Activated CD4-positive, alpha-beta T cell treated with anti-CD3 and anti-CD28 coated beads for 36 hours (primary cell): ENCODE measurements around the gene GALNT11. TPM values are rescaled to one million over a fixed set of nuclear protein-coding genes. Genes with fewer than 3 reads are reported as not detected.
"Not testable (repeated sequence)": the region's sequence is repeated elsewhere in the genome, so short reads cannot be mapped to it uniquely, and the experiment has no call there.

ENCODE experiments used
- ATAC-seq: fragments of 200-7000 bp; cut with Tn5 transposase; one replicate; pipeline ENCODE4 v1.10.0; 2021; ENCODE audit warnings: mild to moderate bottlenecking, moderate library complexity
- CTCF ChIA-PET: fragments of 350-600 bp; sonication (Branson Sonifier 250); formaldehyde crosslinking; loops from one replicate; lab custom pipeline; 2021; ENCODE audit warnings: antibody characterized with exemption; lab: Charles Lee
- POLR2A ChIA-PET: fragments of 350-600 bp; sonication (Branson Sonifier 250); formaldehyde crosslinking; loops from one replicate; lab custom pipeline; 2021; ENCODE audit warnings: antibody characterized with exemption, inconsistent platforms; lab: Charles Lee
- DNase-seq: peaks from one replicate; pipeline ENCODE4 v3.0.0-alpha.2; 2020
- H3K27ac Mint-ChIP-seq: one replicate; pipeline ENCODE4 v1.8.0; 2021; ENCODE audit warnings: mixed read lengths
- H3K27me3 Mint-ChIP-seq: one replicate; pipeline ENCODE4 v1.8.0; 2021; ENCODE audit warnings: mixed read lengths
- H3K36me3 Mint-ChIP-seq: one replicate; pipeline ENCODE4 v1.8.0; 2021; ENCODE audit warnings: low read depth, mixed read lengths
- H3K4me1 Mint-ChIP-seq: one replicate; pipeline ENCODE4 v1.8.0; 2021; ENCODE audit warnings: mixed read lengths
- H3K4me3 Mint-ChIP-seq: one replicate; pipeline ENCODE4 v1.8.0; 2021; ENCODE audit warnings: mild to moderate bottlenecking, moderate library complexity, mixed read lengths
- H3K9me3 Mint-ChIP-seq: one replicate; pipeline ENCODE4 v1.8.0; 2021; ENCODE audit warnings: low read depth, mixed read lengths
- intact Hi-C, 2 experiments: fragments of 100-400 bp; cut with DNase I in 1 of 2; cut with micrococcal nuclease in 1 of 2; formaldehyde crosslinking; loops; one replicate each; pipeline versions ENCODE4 v1.14.2 to v1.15.1; 2022 to 2024; cut with DNase I, micrococcal nuclease
- total RNA-seq, 2 experiments: library from RNA; stranded (reverse); gene quantifications; one replicate each; pipeline ENCODE4 v1.2.3, GENCODE V29; 2021

Gene GALNT11
- total RNA-seq, 2 experiments from 2014 or later, result 22.0 to 24.8 TPM

DNA sequence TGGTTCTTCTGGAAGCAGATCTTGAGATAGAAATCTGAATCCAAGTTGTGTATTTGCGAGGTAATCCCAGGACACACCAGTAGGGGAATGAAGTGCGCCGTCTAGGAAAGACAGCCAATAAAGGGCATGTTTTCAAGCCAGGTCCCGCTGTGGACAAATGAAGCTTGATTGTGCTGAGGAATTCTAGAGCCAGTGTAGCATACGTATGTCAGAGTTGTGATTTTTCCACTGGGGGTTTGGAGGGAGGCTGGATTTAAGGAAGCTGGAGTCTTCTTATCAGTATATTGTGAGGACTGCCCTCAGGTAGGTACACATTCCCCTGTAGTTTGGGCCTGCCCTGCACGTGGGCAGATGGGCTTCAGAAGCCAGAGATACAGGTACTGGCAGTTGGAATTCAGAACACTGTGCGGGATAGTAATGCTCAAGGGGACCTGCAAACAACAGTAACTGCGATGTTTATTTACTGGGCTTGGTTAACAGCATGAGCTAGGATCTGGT, 50.9 kb downstream of the GALNT11 start:
- H3K9me3 Mint-ChIP-seq, result no peaks in the 10 kb centered on the region
- no peaks in the 10 kb centered on the region for H3K27me3 Mint-ChIP-seq
- H3K4me3 Mint-ChIP-seq, result no peak overlapping the region
- peaks cover 35% of the 10 kb centered on the region for H3K4me1 Mint-ChIP-seq
- DNase-seq, result peak; percentile 47
- no peak overlapping the region for H3K27ac Mint-ChIP-seq
- intact Hi-C loops, result no loop called here
- no peaks in the 10 kb centered on the region for H3K36me3 Mint-ChIP-seq
- ChIA-PET POLR2A (interaction anchor here (0.6 kb wide), 1 partner anchor 34 kb away, joined by 3 read pairs; no protein-coding TSS in a partner anchor), CTCF (interaction anchor here (0.6 to 1.0 kb wide), 3 partner anchors 19 to 54 kb away, joined by 3 to 4 read pairs (median 3); no protein-coding TSS in a partner anchor)
- ATAC-seq, result no peak

DNA sequence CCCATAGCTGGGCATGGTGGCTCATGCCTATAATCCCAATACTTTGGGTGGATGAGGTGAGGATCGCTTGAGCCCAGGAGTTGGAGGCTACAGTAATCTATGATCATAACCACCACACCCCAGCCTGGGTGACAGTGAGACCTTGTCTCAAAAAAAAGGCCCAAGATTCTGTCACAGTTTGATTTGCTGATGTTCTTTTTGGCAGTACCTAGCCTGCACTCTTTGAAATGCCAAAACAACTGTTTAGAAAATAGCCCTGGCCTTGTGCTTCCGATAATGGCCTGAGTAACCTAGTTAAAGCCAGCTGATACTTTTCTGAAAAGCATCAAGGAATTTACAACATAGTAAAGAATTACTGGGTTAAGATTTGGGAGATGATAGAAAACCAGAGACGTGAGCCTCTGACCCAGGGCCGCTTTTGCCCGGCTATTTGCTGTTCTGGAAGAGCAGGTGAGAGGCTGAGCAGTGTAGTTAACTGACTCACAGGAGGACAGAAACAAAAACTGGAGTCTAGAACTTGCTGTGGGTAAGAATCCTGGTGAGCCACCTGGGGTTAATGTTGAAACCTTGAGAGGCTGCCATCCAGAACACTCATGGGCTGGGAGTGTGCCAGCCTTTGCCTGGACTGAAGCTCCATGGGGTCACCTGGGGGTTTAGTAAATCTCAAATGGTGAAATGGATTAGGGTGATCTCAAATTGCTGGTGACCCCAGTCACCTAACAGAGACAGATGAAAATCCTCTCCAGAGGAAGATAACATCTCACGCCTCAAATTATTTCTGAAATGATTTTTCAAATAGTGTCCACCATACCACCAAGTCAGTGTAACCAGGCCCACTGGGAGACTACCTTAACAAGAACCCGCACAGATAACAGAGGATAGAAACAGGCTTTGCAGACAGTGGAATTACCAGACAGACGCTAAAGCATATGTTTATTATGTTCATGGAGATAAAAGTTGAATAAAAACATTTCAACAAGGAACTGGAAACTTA, 51.8 kb downstream of the GALNT11 start:
- ChIA-PET CTCF (interaction anchor here (0.7 to 1.0 kb wide), 3 partner anchors 18 to 53 kb away, joined by 3 read pairs; no protein-coding TSS in a partner anchor), POLR2A (interaction anchor here (0.6 kb wide), 1 partner anchor 35 kb away, joined by 3 read pairs; no protein-coding TSS in a partner anchor)
- Mint-ChIP-seq H3K36me3 (peaks cover 6% of the 10 kb centered on the region), H3K9me3 (peaks cover 2% of the 10 kb centered on the region), H3K27ac (no peak overlapping the region), H3K27me3 (no peaks in the 10 kb centered on the region), H3K4me3 (no peak overlapping the region), H3K4me1 (peaks cover 35% of the 10 kb centered on the region)
- DNase-seq, result no peak
- ATAC-seq, result no peak
- intact Hi-C loops, result no loop called here

DNA sequence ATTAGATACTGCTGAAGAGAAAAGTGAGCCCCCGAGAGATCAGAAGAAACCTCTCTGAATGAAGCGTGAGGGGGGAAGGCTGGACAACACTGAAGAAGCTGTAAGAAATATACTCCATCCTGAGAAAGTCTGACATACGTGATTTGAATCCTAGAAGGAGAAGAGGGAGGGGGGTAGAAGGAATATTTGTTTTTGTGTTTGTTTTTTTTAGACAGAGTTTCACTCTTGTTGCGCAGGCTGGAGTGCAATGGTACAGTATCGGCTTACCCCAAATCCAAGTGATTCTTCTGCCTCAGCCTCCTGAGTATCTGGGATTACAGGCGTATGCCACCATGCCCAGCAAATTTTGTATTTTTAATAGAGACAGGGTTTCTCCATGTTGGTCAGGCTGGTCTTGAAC, 52.6 kb downstream of the GALNT11 start:
- no peak overlapping the region for H3K4me3 Mint-ChIP-seq
- ChIA-PET CTCF (no interaction called here), POLR2A (no interaction called here)
- intact Hi-C loops, result no loop called here
- DNase-seq (no peak), ATAC-seq (no peak)
- H3K36me3 Mint-ChIP-seq, result peaks cover 6% of the 10 kb centered on the region
- peaks cover 35% of the 10 kb centered on the region for H3K4me1 Mint-ChIP-seq
- H3K27ac Mint-ChIP-seq, result no peak overlapping the region
- H3K27me3 Mint-ChIP-seq, result no peaks in the 10 kb centered on the region
- peaks cover 2% of the 10 kb centered on the region for H3K9me3 Mint-ChIP-seq

DNA sequence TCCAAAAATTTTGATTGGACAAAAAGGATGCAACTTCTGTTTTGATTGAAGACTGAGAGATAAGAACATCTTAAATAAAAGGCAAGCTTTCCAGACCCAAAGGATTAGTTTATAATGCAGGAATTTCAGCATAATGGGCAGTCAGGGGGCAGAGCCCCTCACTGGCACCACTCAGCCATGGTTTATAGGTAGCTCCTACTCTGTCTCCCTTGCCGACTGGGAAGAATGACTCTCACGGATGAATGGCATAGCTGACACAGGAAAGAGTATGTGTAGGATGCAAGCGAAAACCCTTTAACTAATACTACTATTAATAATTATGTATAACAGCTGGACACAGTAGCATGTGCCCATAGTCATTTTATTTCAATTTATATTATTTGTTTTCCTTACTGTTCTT, 53.3 kb downstream of the GALNT11 start:
- Mint-ChIP-seq H3K36me3 (peaks cover 7% of the 10 kb centered on the region), H3K9me3 (peaks cover 2% of the 10 kb centered on the region), H3K4me1 (peaks cover 31% of the 10 kb centered on the region), H3K4me3 (no peak overlapping the region), H3K27ac (no peak overlapping the region), H3K27me3 (no peaks in the 10 kb centered on the region)
- ATAC-seq (no peak), DNase-seq (no peak)
- intact Hi-C loops, result no loop called here
- CTCF ChIA-PET, result interaction anchor here (0.6 to 1.4 kb wide), 2 partner anchors 12 to 19 kb away, joined by 3 read pairs; no protein-coding TSS in a partner anchor
- POLR2A ChIA-PET, result no interaction called here

DNA sequence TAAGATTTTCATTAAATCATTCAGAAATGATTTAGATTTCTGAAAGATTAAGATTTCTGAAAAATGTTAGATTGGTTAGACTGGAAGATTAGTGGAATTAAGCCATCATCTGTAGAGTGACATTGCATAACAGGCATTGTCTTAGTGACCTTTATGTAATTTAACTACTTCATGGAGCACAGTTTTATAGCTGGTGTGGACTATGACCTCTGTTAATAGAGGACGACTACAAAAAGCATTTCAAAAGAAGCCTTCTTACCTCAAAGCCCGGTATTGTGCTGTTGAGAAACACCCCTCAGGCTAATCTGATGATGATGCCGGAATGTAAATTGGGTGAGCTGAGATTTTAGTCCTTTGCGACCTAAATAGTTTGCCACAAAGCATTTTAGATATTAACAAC, 55.6 kb downstream of the GALNT11 start:
- POLR2A ChIA-PET, result no interaction called here
- H3K4me3 Mint-ChIP-seq, result no peak overlapping the region
- intact Hi-C loops, result no loop called here
- CTCF ChIA-PET, result no interaction called here
- peaks cover 2% of the 10 kb centered on the region for H3K9me3 Mint-ChIP-seq
- H3K27me3 Mint-ChIP-seq, result no peaks in the 10 kb centered on the region
- peaks cover 16% of the 10 kb centered on the region for H3K36me3 Mint-ChIP-seq
- H3K27ac Mint-ChIP-seq, result no peak overlapping the region
- DNase-seq (no peak), ATAC-seq (no peak)
- peaks cover 28% of the 10 kb centered on the region for H3K4me1 Mint-ChIP-seq

DNA sequence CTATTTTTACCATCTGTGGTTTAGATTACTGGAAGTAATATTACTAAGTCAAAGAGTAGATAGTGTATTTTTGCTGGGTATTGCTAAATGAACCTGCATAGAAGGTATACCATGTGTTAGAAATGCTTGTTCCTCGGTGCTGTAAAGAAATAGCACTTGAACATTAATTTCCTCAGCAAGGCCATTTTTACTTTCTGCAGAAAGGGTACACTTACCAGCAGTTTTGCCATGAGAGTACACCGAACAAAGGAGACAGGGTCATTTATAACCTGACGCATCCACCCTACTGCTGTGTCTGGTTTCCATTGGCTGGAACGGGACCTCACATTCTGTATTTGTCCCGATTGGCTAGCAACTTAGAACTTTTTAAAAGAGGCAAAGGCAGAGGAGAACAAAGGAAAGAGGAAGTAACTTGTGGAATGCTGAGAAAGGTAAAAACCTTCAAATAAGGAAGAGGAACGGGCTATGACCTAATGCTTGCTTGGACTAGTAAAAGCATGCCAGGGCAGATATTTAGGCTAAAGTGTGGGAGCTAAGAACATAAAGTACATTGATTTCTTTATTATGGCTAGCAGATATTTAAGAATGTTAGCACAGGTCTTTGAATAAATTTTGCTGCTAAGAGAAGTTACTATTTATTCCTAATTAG, 56.7 kb downstream of the GALNT11 start:
- CTCF ChIA-PET, ATAC-seq, intact Hi-C loops, H3K27me3 Mint-ChIP-seq, H3K9me3 Mint-ChIP-seq, H3K4me3 Mint-ChIP-seq, POLR2A ChIA-PET, DNase-seq, H3K27ac Mint-ChIP-seq: not testable (repeated sequence)
- peaks cover 18% of the 10 kb centered on the region for H3K36me3 Mint-ChIP-seq
- H3K4me1 Mint-ChIP-seq, result peaks cover 26% of the 10 kb centered on the region

DNA sequence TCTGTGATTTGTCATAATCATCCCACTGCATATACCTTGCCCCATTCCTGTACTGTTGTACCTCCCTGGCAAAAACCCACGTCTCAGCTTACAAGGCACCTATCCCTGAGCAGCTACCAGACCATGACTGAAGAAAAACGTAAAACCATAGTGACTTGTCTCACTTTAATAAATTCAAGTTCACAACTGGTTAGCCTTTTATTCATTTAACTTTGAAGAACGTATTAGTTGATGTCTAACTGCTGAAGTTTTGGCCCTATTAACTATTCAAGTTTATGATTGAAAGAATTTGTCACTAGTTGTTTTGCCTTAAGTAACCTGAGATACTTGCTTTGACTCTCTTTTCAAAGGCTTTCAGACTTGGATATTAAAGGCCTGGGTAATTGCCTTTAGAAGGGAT, 59.7 kb downstream of the GALNT11 start:
- ATAC-seq (no peak), DNase-seq (no peak)
- H3K27ac Mint-ChIP-seq, result no peak overlapping the region
- CTCF ChIA-PET, result no interaction called here
- peaks cover 22% of the 10 kb centered on the region for H3K9me3 Mint-ChIP-seq
- no peaks in the 10 kb centered on the region for H3K27me3 Mint-ChIP-seq
- POLR2A ChIA-PET, result no interaction called here
- peaks cover 31% of the 10 kb centered on the region for H3K36me3 Mint-ChIP-seq
- intact Hi-C loops, result no loop called here
- no peak overlapping the region for H3K4me3 Mint-ChIP-seq
- peaks cover under 1% of the 10 kb centered on the region for H3K4me1 Mint-ChIP-seq

DNA sequence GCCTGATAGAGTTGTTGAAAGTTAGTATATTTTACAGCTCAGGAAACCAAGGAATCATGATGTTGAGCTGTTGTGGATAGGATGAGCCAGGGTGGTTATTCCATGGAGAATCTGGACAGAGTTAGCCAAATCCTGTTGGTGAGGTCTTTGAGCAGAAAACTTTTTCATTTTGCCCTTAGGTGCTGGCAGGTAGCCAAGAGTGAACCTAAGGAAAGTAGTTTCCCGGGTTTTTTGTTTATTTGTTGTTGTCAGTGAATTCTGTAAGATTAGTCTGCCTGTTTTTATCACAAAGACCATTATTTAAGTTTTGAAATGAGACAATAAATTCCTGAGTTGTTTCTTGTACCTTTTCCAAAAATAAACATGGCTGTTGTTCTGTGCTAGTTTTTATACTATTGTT, 61.0 kb downstream of the GALNT11 start:
- ATAC-seq (no peak), DNase-seq (no peak)
- H3K27ac Mint-ChIP-seq, result no peak overlapping the region
- peaks cover 22% of the 10 kb centered on the region for H3K9me3 Mint-ChIP-seq
- H3K4me1 Mint-ChIP-seq, result no peaks in the 10 kb centered on the region
- ChIA-PET CTCF (no interaction called here), POLR2A (no interaction called here)
- no peak overlapping the region for H3K4me3 Mint-ChIP-seq
- H3K36me3 Mint-ChIP-seq, result peaks cover 34% of the 10 kb centered on the region
- H3K27me3 Mint-ChIP-seq, result no peaks in the 10 kb centered on the region
- intact Hi-C loops, result no loop called here

DNA sequence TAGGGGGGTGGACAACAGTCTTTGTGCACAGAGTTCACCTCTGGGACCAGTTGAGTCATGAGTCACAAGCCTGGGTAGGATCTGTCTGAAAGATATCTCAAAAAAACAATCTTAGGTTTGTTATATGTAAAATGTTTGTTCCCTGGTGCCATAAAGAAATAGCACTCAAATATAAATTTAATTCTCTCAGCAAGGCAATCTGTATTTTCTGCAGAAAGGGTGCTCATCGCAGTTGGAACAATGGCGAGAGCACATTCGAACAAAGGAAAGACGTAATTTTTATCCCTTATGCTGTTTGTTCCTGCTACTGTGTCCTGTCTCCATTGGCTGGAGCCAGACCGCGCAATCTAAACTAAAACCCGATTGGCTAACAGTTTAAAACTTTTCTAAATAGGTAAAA, 63.7 kb downstream of the GALNT11 start:
- Mint-ChIP-seq H3K4me3 (no peak overlapping the region), H3K9me3 (peaks cover 21% of the 10 kb centered on the region), H3K27ac (no peak overlapping the region), H3K4me1 (no peaks in the 10 kb centered on the region), H3K27me3 (no peaks in the 10 kb centered on the region), H3K36me3 (peaks cover 27% of the 10 kb centered on the region)
- ChIA-PET POLR2A (no interaction called here), CTCF (no interaction called here)
- DNase-seq, result no peak
- intact Hi-C loops, result no loop called here
- ATAC-seq, result no peak

DNA sequence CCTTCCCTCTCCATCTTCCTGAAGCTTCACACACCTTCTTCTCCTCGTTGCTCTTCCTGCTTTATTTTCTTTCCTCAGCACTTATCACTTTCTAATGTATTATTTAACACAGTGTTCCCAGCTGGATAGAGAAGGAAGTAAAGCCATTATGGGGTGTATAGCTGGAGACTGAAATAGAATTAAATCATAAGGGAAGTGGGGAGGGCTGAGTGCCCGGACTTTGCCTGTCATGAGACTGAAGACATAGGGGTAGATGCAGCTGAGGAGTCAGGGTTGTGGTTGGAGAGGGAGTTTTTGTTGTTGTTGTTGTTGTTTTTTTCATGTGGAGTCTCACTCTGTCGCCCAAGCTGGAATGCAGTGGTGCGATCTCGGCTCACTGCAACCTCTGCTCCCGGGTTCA, 65.3 kb downstream of the GALNT11 start:
- ChIA-PET CTCF (interaction anchor here (1.3 kb wide), 1 partner anchor 16 kb away, joined by 3 read pairs; no protein-coding TSS in a partner anchor), POLR2A (no interaction called here)
- peaks cover 25% of the 10 kb centered on the region for H3K36me3 Mint-ChIP-seq
- DNase-seq (no peak), ATAC-seq (no peak)
- intact Hi-C loops, result no loop called here
- H3K27me3 Mint-ChIP-seq, result no peaks in the 10 kb centered on the region
- H3K9me3 Mint-ChIP-seq, result peaks cover 21% of the 10 kb centered on the region
- no peak overlapping the region for H3K27ac Mint-ChIP-seq
- H3K4me1 Mint-ChIP-seq, result no peaks in the 10 kb centered on the region
- H3K4me3 Mint-ChIP-seq, result no peak overlapping the region

DNA sequence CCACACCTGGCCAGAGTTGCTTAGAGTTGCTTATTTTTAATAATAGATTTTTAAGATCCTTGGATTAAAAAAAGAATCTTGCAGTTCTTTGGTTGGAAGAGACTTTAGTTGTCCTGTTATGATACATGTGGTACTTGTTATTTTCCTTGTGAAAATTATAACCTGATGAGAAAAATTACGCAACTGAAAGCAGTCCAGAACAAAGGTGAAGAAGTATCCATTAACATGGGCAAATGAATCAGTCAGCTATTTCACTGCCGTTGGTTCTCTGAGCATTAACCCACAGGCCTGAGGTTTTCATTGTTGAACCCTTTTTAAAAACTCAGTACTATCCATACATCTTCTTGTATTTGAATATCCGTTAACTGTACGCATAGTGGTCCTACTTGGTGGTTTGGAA, 68.2 kb downstream of the GALNT11 start:
- POLR2A ChIA-PET, result no interaction called here

More for the DNA sequence above, 68.2 kb downstream of the GALNT11 start:
- Mint-ChIP-seq H3K27me3 (no peaks in the 10 kb centered on the region), H3K27ac (no peak overlapping the region), H3K36me3 (peaks cover 18% of the 10 kb centered on the region), H3K4me1 (no peaks in the 10 kb centered on the region), H3K9me3 (peaks cover 8% of the 10 kb centered on the region), H3K4me3 (no peak overlapping the region)
- ATAC-seq (no peak), DNase-seq (no peak)
- CTCF ChIA-PET, result interaction anchor here (0.7 to 1.3 kb wide), 2 partner anchors 10 to 335 kb away, joined by 3 read pairs; no protein-coding TSS in a partner anchor
- intact Hi-C loops, result no loop called here
